ENCODE measurements around the gene SALL2. TPM values are rescaled to one million over a fixed set of nuclear protein-coding genes. Genes with fewer than 3 reads are reported as not detected.

SALL2 gene
- polyA plus RNA-seq, 1 of the 3 experiments (the other 2 are of a cell fraction), result 9.1 TPM

- H3K9me2 ChIP-seq, result no peaks in the 10 kb centered on the region
- WGBS (ENCODE audit: low lambda C conversion rate), result 79% methylated on average over 6 of the region's 6 CpGs
- peaks cover 8 to 19% of the 10 kb centered on the region in 2 experiments for H3K36me3 ChIP-seq (replicated peaks in 1 of 2; ENCODE audit: control insufficient read depth in 1 of 2, insufficient read depth in 2 of 2, low read length in 1 of 2)
- H3K4me1 ChIP-seq (ENCODE audit: control insufficient read depth in 1 of 2, insufficient read depth in 2 of 2, low read depth in 1 of 2, low read length in 1 of 2), result peaks cover 0 to 9% of the 10 kb centered on the region in 2 experiments; a peak in 3 of 4 replicates
- ChIA-PET POLR2A (interaction anchor here (1.7 kb wide), 1 partner anchor 9 kb away, joined by 3 read pairs; no protein-coding TSS in a partner anchor), CTCF (interaction anchor here (0.6 to 4.6 kb wide), 3 partner anchors 13 to 333 kb away, joined by 3 to 49 read pairs (median 18); no protein-coding TSS in a partner anchor)
- H3K9me3 ChIP-seq, result no peaks in the 10 kb centered on the region
- no peak for DNase-seq
- H3K27ac ChIP-seq (ENCODE audit: low read depth in 2 of 2, low read length in 1 of 2), result peak overlapping the region in 1 of 2 experiments; percentile 84; a peak in 1 of 4 replicates
- H3K4me3 ChIP-seq (ENCODE audit: low read depth in 2 of 2, low read length in 1 of 2), result peak overlapping the region; percentile 78 to 89
- TF ChIP-seq FOXM1 (IDR thresholded peaks at IDR 0.05; ENCODE audit: low read depth) (no peak), RAD21 (IDR thresholded peaks at IDR 0.05; ENCODE audit: low read length) (no peak)
- peak overlapping the region; percentile 90; the same call in 1 of the 2 replicates for H3K9ac ChIP-seq
- H3K27me3 ChIP-seq (ENCODE audit: insufficient read depth), result no peaks in the 10 kb centered on the region
- H3K4me2 ChIP-seq, result peak overlapping the region; percentile 94
- no peak overlapping the region for H2AFZ ChIP-seq (ENCODE audit: low read depth)
- H4K20me1 ChIP-seq (ENCODE audit: insufficient read depth), result no peaks in the 10 kb centered on the region
- peaks cover 6% of the 10 kb centered on the region for H3F3A ChIP-seq (replicated peaks; ENCODE audit: insufficient read depth)
- H3K79me2 ChIP-seq (ENCODE audit: insufficient read depth), result peaks cover 64% of the 10 kb centered on the region
These were observed 16.6 kb downstream of the SALL2 start for GRCh38 chr14:21509432-21510143.

GRCh38 chr14:21506557-21506956 lies 19.6 kb downstream of the SALL2 start:
- WGBS (ENCODE audit: low lambda C conversion rate), result 92% methylated on average over 2 of the region's 2 CpGs
- no peak for TF ChIP-seq GABPA (IDR thresholded peaks at IDR 0.05; ENCODE audit: low read depth)
- Histone ChIP-seq H3K27me3 (ENCODE audit: insufficient read depth) (no peaks in the 10 kb centered on the region), H3K36me3 (replicated peaks in 1 of 2; ENCODE audit: control insufficient read depth in 1 of 2, insufficient read depth in 2 of 2, low read length in 1 of 2) (peaks cover 28 to 39% of the 10 kb centered on the region in 2 experiments), H3K9me3 (no peaks in the 10 kb centered on the region), H3K79me2 (ENCODE audit: insufficient read depth) (peaks cover 76% of the 10 kb centered on the region), H2AFZ (ENCODE audit: low read depth) (no peak overlapping the region), H3K4me1 (ENCODE audit: control insufficient read depth in 1 of 2, insufficient read depth in 2 of 2, low read depth in 1 of 2, low read length in 1 of 2) (peaks cover 9 to 10% of the 10 kb centered on the region in 2 experiments; a peak in 3 of 4 replicates), H4K20me1 (ENCODE audit: insufficient read depth) (no peaks in the 10 kb centered on the region), H3K27ac (ENCODE audit: low read depth in 2 of 2, low read length in 1 of 2) (no peak overlapping the region), H3K4me3 (ENCODE audit: low read depth in 2 of 2, low read length in 1 of 2) (no peak overlapping the region), H3F3A (replicated peaks; ENCODE audit: insufficient read depth) (peaks cover 19% of the 10 kb centered on the region), H3K9me2 (no peaks in the 10 kb centered on the region), H3K9ac (no peak overlapping the region), H3K4me2 (no peak overlapping the region)
- ChIA-PET POLR2A (no interaction called here), CTCF (no interaction called here)
- no peak for DNase-seq

- H3K9me3 ChIP-seq, result no peaks in the 10 kb centered on the region
- H3K27ac ChIP-seq (ENCODE audit: low read depth in 2 of 2, low read length in 1 of 2), result no peak overlapping the region
- no peaks in the 10 kb centered on the region for H4K20me1 ChIP-seq (ENCODE audit: insufficient read depth)
- peaks cover 8 to 10% of the 10 kb centered on the region in 2 experiments; a peak in 3 of 4 replicates for H3K4me1 ChIP-seq (ENCODE audit: control insufficient read depth in 1 of 2, insufficient read depth in 2 of 2, low read depth in 1 of 2, low read length in 1 of 2)
- H3K9ac ChIP-seq, result no peak overlapping the region
- H3F3A ChIP-seq (replicated peaks; ENCODE audit: insufficient read depth), result peaks cover 13% of the 10 kb centered on the region
- POLR2A ChIA-PET, result no interaction called here
- H3K27me3 ChIP-seq (ENCODE audit: insufficient read depth), result no peaks in the 10 kb centered on the region
- H3K79me2 ChIP-seq (ENCODE audit: insufficient read depth), result peaks cover 66% of the 10 kb centered on the region
- no peak overlapping the region for H2AFZ ChIP-seq (ENCODE audit: low read depth)
- CTCF ChIA-PET, result interaction anchor here (0.6 to 1.3 kb wide), 2 partner anchors 15 to 28 kb away, joined by 4 read pairs; partner anchors contain the start of genes RAB2B and TOX4
- peaks cover 41 to 50% of the 10 kb centered on the region in 2 experiments for H3K36me3 ChIP-seq (replicated peaks in 1 of 2; ENCODE audit: control insufficient read depth in 1 of 2, insufficient read depth in 2 of 2, low read length in 1 of 2)
- DNase-seq, result no peak
- H3K9me2 ChIP-seq, result no peaks in the 10 kb centered on the region
- no peak overlapping the region for H3K4me3 ChIP-seq (ENCODE audit: low read depth in 2 of 2, low read length in 1 of 2)
- H3K4me2 ChIP-seq, result no peak overlapping the region
- TF ChIP-seq CHD2 (IDR thresholded peaks at IDR 0.05; ENCODE audit: low read length, partially characterized antibody) (no peak), USF1 (IDR thresholded peaks at IDR 0.05; ENCODE audit: borderline replicate concordance, low read depth) (no peak), FOXM1 (IDR thresholded peaks at IDR 0.05; ENCODE audit: low read depth) (no peak), RCOR1 (IDR thresholded peaks at IDR 0.05; ENCODE audit: low read length) (no peak), PBX3 (IDR thresholded peaks at IDR 0.05) (no peak), TEAD4 (IDR thresholded peaks at IDR 0.05; ENCODE audit: borderline replicate concordance, insufficient read depth) (no peak), CTCF (IDR thresholded peaks at IDR 0.05) (no peak), POLR2AphosphoS5 (IDR thresholded peaks at IDR 0.05; ENCODE audit: low read depth, low read length) (no peak), YY1 (IDR thresholded peaks at IDR 0.05; ENCODE audit: low read depth) (no peak), TAF1 (IDR thresholded peaks at IDR 0.05; ENCODE audit: borderline replicate concordance, low read depth, low read length) (no peak), FOXJ3 (CRISPR knock-in tag; IDR thresholded peaks at IDR 0.05) (no peak), EP300 (IDR thresholded peaks at IDR 0.05; ENCODE audit: borderline replicate concordance in 1 of 2, low read depth in 1 of 2, low read length in 1 of 2) (no peak)
These were observed 21.1 kb downstream of the SALL2 start for GRCh38 chr14:21505012-21505553.

Data from SK-N-SH (cell line).